Nephron progenitor cell (in vitro differentiated cells): ENCODE data around the gene TBL1X.

Source experiments
- DNase-seq: peaks from one replicate; pipeline ENCODE4 v3.0.0; 2021
- H3K27ac Mint-ChIP-seq: 2 replicates; pipeline ENCODE4 v1.8.0; 2021; ENCODE audit warnings: mild to moderate bottlenecking, moderate library complexity, mixed read lengths
- H3K27me3 Mint-ChIP-seq: 2 replicates; pipeline ENCODE4 v1.8.0; 2021; ENCODE audit warnings: mild to moderate bottlenecking, low read depth, mixed read lengths; ENCODE audit not compliant: poor library complexity
- H3K36me3 Mint-ChIP-seq: 2 replicates; pipeline ENCODE4 v1.8.0; 2021; ENCODE audit warnings: low read depth, mixed read lengths
- H3K4me1 Mint-ChIP-seq: 2 replicates; pipeline ENCODE4 v1.8.0; 2021; ENCODE audit warnings: mixed read lengths
- H3K4me3 Mint-ChIP-seq: 2 replicates; pipeline ENCODE4 v1.8.0; 2021; ENCODE audit warnings: mild to moderate bottlenecking, moderate library complexity, mixed read lengths
- H3K9me3 Mint-ChIP-seq: 2 replicates; pipeline ENCODE4 v1.8.0; 2021; ENCODE audit warnings: mild to moderate bottlenecking, moderate library complexity, mixed read lengths
- TF ChIP-seq, protein P1 (sequence below): fragments of 200-600 bp; sonication (generic); IDR thresholded peaks from 2 replicates; pipeline ENCODE4 v1.5.0; 2021; ENCODE audit warnings: antibody characterized with exemption

TBL1X gene

DNA sequence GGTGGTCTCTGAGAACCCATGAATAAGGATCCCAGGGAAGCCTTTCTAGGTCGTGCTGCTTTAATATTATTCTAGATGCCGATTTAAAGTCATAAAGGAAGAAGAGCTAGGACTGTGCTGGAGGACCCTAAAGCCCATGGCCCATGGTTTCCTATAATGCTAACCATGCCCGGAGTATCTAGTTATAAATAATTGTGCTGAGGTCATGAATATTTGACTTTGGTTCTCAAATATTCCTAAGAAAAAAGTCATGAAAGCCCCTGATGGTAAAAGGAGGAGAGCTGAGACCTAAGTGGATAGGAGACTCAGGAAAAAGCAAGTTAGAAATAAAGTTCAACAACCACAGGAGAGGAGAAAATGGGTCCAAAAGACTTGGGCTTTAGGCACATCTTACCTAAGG, 132.0 kb downstream of the TBL1X start:
- Mint-ChIP-seq H3K9me3 (peaks cover 59% of the 10 kb centered on the region), H3K27me3 (no peaks in the 10 kb centered on the region), H3K4me1 (peaks cover 24% of the 10 kb centered on the region), H3K27ac (peak overlapping the region; percentile 81), H3K36me3 (peaks cover 31% of the 10 kb centered on the region), H3K4me3 (no peak overlapping the region)
- no peak for DNase-seq
- TF ChIP-seq, protein P1, sequence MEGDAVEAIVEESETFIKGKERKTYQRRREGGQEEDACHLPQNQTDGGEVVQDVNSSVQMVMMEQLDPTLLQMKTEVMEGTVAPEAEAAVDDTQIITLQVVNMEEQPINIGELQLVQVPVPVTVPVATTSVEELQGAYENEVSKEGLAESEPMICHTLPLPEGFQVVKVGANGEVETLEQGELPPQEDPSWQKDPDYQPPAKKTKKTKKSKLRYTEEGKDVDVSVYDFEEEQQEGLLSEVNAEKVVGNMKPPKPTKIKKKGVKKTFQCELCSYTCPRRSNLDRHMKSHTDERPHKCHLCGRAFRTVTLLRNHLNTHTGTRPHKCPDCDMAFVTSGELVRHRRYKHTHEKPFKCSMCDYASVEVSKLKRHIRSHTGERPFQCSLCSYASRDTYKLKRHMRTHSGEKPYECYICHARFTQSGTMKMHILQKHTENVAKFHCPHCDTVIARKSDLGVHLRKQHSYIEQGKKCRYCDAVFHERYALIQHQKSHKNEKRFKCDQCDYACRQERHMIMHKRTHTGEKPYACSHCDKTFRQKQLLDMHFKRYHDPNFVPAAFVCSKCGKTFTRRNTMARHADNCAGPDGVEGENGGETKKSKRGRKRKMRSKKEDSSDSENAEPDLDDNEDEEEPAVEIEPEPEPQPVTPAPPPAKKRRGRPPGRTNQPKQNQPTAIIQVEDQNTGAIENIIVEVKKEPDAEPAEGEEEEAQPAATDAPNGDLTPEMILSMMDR, result no peak

DNA sequence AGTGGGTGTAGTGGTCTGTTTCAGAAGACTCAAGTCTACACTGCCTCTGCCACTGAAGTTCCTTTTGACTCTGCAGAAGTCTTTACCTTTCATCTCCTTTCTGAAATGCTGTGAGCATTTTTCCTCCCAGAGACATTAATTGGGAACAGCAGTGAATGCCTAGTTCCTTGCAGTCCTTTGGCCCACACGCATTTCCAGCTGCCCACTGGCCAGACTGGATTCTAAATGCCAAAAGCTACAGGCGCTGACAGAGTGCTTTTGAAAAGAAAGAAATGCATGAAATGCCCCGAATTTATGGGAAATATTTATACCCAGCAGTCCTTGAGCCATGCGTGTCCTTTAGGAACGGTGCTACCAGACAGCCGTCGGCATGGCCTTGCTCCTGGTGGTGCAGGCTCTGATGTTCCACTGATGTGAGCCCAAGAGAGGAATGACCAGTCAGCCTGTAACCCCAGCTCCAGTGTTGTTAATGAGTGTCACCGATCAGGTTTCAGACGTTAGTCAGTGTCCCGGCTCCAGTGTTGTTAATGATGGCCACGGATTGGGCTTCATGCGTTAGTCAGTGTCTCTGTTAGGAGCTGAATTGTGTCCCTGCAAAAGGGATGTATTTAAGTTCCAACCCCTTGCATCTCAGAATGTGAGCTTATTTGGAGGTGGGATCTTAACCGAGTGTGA, 132.6 kb downstream of the TBL1X start:
- Mint-ChIP-seq H3K36me3 (peaks cover 31% of the 10 kb centered on the region), H3K4me3 (no peak overlapping the region), H3K27ac (peak overlapping the region; percentile 90), H3K4me1 (peaks cover 24% of the 10 kb centered on the region), H3K9me3 (peaks cover 58% of the 10 kb centered on the region), H3K27me3 (no peaks in the 10 kb centered on the region)
- TF ChIP-seq, protein P1, result no peak
- DNase-seq, result peak; percentile 11

DNA sequence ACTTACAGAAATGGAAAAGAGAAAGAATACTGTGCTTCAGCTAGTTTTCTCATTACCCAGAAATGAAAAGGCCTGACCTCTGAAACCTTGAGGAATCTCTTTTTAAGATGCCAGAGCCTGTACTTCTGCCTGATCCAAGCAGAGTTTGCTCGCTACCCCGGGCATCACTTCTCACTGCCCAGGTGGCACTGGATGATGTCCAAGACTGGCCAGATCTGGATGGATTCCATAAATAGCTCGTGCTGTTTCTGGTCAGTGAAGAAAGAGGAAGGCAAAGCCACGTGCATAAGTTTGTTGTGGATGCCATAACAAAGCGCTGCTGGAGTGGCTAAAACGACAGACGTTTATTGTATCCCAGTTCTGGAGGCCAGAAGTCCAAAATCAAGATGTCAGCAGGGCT, 133.5 kb downstream of the TBL1X start:
- TF ChIP-seq, protein P1, result no peak
- peaks cover 53% of the 10 kb centered on the region for H3K9me3 Mint-ChIP-seq
- no peak overlapping the region for H3K27ac Mint-ChIP-seq
- H3K4me1 Mint-ChIP-seq, result peaks cover 24% of the 10 kb centered on the region
- no peak for DNase-seq
- no peak overlapping the region for H3K4me3 Mint-ChIP-seq
- no peaks in the 10 kb centered on the region for H3K27me3 Mint-ChIP-seq
- peaks cover 30% of the 10 kb centered on the region for H3K36me3 Mint-ChIP-seq

DNA sequence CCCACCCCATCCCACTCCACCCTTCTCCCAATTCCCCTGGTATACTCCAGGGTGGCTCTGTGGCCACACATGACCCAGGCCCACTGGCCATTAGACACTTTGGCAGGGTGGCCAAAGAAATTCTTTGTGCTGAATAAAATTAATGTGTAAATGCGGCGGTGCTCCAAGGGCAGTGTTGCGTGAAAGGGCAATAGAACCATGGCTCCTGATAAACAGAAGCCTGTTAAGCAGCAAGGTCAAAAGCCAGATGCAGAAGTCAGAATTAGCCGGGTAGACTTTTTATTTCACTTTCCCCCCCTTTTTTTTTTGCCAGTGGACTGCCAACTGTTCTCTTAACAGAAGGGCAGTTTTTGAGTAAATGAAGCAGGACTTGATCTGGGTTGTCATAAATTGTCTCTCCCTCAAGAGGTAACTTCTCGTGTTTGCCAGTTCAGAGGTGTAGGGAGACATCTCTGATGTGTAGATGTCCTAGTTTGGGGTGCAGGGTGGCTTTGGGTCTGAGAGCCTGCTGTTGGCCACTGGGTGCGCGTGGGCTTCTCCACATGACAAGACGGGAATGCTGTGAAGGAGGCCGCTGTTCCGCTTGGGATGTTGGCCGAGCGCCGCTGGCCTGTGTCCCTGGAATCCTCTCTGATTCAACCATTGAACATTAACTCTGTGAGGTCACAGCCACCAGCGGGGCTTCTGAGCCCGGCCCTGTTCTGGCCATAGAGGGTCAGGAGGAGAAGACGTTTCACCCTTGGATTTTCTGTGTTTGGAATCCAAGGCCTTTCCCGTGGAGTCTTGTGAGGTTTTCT, 139.5 kb downstream of the TBL1X start:
- Mint-ChIP-seq H3K4me1 (peaks cover 20% of the 10 kb centered on the region), H3K9me3 (peaks cover 67% of the 10 kb centered on the region), H3K27me3 (no peaks in the 10 kb centered on the region), H3K27ac (peak overlapping the region; percentile 16), H3K36me3 (peaks cover 46% of the 10 kb centered on the region), H3K4me3 (no peak overlapping the region)
- TF ChIP-seq, protein P1, result no peak
- no peak for DNase-seq

DNA sequence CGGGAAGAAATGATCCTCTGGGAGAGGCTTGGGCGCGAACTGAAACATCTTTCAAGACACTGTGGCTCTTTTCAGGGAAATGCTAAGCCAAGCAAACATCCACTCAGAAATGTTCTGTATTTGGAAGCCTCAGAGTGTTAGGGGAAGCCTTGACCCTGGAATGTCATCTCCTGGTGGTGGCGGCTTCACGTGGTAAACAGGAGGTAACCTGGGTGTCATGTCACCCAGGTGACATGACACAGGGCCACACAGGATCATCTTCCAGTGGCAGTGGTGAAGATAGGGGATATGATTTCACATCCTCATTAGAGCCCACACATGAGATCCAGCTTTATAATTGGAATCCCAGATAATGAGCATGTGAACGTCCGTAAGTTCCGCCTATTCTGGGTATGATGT, 140.0 kb downstream of the TBL1X start:
- Mint-ChIP-seq H3K27me3 (no peaks in the 10 kb centered on the region), H3K4me3 (no peak overlapping the region), H3K27ac (no peak overlapping the region), H3K4me1 (peaks cover 26% of the 10 kb centered on the region), H3K9me3 (peaks cover 63% of the 10 kb centered on the region), H3K36me3 (peaks cover 40% of the 10 kb centered on the region)
- TF ChIP-seq, protein P1, result no peak
- DNase-seq, result no peak
